ENCODE measurements around the gene MAML1. TPM values are rescaled to one million over a fixed set of nuclear protein-coding genes. Genes with fewer than 3 reads are reported as not detected.
"Not testable (repeated sequence)": the region's sequence is repeated elsewhere in the genome, so short reads cannot be mapped to it uniquely, and the experiment has no call there.

MAML1 gene
- total RNA-seq, 1 donor from 2014 or later = 27.8 TPM

DNA sequence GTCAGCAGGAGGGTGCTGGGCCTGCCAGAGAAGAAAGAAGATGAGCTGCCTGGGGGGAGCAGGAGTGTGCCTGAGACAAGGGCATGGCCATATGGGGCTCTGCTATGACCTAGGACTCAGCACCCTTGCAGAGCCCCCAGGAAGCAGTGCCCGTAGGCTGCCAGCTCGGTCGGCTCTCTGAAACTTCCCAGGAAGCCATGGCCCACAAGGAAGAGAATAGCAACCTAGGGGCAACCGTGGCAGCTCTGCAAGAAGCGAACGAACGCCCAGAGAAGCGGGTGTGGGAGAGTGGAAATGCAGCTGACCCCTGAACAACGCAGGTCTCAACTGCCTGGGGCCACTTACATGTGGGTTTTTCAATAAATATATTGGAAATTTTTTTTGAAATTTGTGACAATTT, 50.5 kb downstream of the MAML1 start:
- Histone ChIP-seq H3K4me3 (no peak overlapping the region), H3K36me3 (peaks cover 25% of the 10 kb centered on the region), H3K9me3 (no peaks in the 10 kb centered on the region), H3K27me3 (ENCODE audit: low read depth) (no peaks in the 10 kb centered on the region), H3K27ac (no peak overlapping the region), H3K4me1 (peaks cover 6% of the 10 kb centered on the region)
- intact Hi-C loops (cut with DNase I) = no loop called here
- no peak for ATAC-seq
- TF ChIP-seq, protein P1, sequence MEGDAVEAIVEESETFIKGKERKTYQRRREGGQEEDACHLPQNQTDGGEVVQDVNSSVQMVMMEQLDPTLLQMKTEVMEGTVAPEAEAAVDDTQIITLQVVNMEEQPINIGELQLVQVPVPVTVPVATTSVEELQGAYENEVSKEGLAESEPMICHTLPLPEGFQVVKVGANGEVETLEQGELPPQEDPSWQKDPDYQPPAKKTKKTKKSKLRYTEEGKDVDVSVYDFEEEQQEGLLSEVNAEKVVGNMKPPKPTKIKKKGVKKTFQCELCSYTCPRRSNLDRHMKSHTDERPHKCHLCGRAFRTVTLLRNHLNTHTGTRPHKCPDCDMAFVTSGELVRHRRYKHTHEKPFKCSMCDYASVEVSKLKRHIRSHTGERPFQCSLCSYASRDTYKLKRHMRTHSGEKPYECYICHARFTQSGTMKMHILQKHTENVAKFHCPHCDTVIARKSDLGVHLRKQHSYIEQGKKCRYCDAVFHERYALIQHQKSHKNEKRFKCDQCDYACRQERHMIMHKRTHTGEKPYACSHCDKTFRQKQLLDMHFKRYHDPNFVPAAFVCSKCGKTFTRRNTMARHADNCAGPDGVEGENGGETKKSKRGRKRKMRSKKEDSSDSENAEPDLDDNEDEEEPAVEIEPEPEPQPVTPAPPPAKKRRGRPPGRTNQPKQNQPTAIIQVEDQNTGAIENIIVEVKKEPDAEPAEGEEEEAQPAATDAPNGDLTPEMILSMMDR (IDR thresholded peaks at IDR 0.05) = no peak
- DNase-seq = no peak

GRCh38 chr5:179786861-179787260, 54.2 kb downstream of the MAML1 start:
- peaks cover 5% of the 10 kb centered on the region for H3K4me1 ChIP-seq
- no peaks in the 10 kb centered on the region for H3K9me3 ChIP-seq
- no peak for DNase-seq
- TF ChIP-seq, protein P1 (IDR thresholded peaks at IDR 0.05) = no peak
- H3K36me3 ChIP-seq = peaks cover under 1% of the 10 kb centered on the region
- intact Hi-C loops (cut with DNase I) = no loop called here
- no peak overlapping the region for H3K4me3 ChIP-seq
- ATAC-seq = no peak
- no peaks in the 10 kb centered on the region for H3K27me3 ChIP-seq (ENCODE audit: low read depth)
- no peak overlapping the region for H3K27ac ChIP-seq

DNA sequence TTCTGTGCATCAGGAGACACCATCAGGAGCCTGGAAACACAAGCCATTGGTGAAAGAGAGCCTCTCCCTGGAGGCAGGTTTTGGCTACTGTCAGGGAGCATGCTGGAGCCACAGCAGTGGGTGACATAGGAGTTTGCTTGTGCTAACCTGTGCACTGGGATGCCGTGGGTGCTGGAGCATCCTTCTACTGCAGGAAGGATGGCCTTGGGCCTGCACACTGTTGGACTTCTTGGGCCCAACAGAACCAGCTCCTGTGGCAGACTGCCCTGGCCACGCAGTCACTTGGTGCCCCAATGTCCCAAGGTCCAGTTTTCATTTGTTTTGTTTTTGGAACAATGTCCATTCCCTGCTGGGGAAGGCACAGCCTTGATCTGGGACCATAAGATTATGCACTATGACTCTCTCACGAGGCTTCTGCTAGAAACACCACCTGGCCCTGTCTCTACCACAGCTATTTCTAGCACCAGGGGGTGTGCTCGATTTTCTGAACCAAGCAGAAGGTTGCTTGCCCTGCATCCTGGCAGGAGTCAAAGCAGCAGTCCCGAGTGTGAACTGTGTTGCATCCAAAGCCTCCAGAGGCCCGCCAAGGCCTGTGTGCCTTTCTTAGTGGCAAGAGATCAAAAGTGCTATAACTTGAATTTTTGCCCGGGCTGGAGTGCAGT, 55.7 kb downstream of the MAML1 start:
- Histone ChIP-seq H3K4me3 (no peak overlapping the region), H3K9me3 (no peaks in the 10 kb centered on the region), H3K4me1 (peaks cover 19% of the 10 kb centered on the region), H3K27me3 (ENCODE audit: low read depth) (no peaks in the 10 kb centered on the region), H3K27ac (no peak overlapping the region), H3K36me3 (no peaks in the 10 kb centered on the region)
- DNase-seq = peak; percentile 23
- TF ChIP-seq, protein P1 (IDR thresholded peaks at IDR 0.05) = no peak
- ATAC-seq = no peak
- intact Hi-C loops (cut with DNase I) = no loop called here

DNA sequence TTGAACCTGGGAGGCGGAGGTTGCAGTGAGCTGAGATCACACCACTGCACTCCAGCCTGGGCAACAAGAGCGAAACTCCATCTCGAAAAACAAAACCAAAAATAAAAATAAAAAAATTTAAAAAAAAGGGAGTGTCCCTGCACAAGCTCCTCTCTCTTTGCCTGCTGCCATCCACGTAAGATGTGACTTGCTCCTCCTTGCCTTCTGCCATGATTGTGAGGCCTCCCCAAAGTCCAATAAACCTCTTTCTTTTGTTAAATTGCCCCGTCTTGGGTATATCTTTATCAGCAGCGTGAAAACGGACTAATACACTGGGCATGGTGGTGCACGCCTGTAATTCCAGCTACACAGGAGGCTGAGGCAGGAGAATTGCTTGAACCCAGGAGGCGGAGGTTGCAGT, 56.7 kb downstream of the MAML1 start:
- H3K27me3 ChIP-seq (ENCODE audit: low read depth); H3K9me3 ChIP-seq; H3K27ac ChIP-seq; H3K4me3 ChIP-seq; DNase-seq; ATAC-seq; H3K36me3 ChIP-seq; intact Hi-C loops (cut with DNase I): not testable (repeated sequence)
- peaks cover 29% of the 10 kb centered on the region for H3K4me1 ChIP-seq

DNA sequence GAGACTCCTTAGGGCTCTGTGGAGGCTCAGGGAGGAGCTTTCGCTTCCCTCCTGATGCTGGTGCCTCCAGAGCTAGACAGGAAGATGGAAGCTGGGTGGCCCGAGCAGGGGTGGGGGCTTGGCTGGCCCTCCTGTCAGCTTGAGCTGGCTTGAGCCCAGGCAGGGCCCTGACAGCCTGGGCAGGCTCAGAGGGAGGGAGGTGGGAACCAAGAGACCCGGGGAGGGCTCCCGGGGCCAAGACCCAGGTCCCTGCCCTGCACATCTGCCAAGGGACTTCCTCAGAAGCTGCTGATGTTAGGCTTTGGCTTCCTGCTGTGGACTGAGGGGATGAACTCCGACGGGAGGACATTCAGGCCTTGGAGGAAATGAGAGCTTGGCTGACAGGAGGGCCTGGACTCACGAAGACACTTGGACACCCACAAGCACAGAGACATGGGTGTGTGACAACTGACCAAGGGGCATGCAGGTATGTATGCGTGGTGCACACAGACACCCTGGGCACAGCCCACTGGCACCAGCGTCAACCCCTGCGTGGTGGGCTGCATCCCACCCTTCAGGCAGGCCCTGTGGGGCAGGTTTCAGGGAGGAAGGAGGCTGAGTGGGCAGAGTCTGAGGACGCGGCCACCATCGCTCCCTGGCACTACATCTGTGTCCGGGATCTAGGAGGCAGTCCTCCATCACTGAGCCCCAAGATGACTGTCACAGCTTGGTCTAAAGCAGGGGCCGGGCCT, 59.4 kb downstream of the MAML1 start:
- ATAC-seq (no peak), DNase-seq (peak; percentile 51)
- Histone ChIP-seq H3K36me3 (peaks cover under 1% of the 10 kb centered on the region), H3K27me3 (ENCODE audit: low read depth) (no peaks in the 10 kb centered on the region), H3K27ac (peak overlapping the region; percentile 80), H3K9me3 (no peaks in the 10 kb centered on the region), H3K4me1 (peaks cover 50% of the 10 kb centered on the region), H3K4me3 (no peak overlapping the region)
- intact Hi-C loops (cut with DNase I) = no loop called here
- TF ChIP-seq, protein P1 (IDR thresholded peaks at IDR 0.05) = no peak

Data from lower lobe of right lung (tissue), 2 donors.